ENCODE data around the gene LMNTD2.

Gene LMNTD2

GRCh38 chr11:555780-556661, 4.5 kb downstream of the LMNTD2 start:
- H3K14ac ChIP-seq (ENCODE audit: low read length): no peak overlapping the region
- no CpG with 5 or more reads among the region's 104 CpGs for WGBS (ENCODE audit: extremely low coverage, insufficient coverage, insufficient read length)

GRCh38 chr11:555227-555779, 5.2 kb downstream of the LMNTD2 start:
- no peak overlapping the region for H2BK5ac ChIP-seq (ENCODE audit: low read depth, low read length, poor library complexity)
- no peak overlapping the region for H3K23ac ChIP-seq (ENCODE audit: low read length)
- no peak overlapping the region for H3K9ac ChIP-seq (ENCODE audit: low read length)
- H3K18ac ChIP-seq (ENCODE audit: low read length): peak overlapping the region; percentile 24
- H3K79me2 ChIP-seq (ENCODE audit: control insufficient read depth, insufficient read depth, low read length, poor library complexity): peaks cover 3% of the 10 kb centered on the region
- H3K36me3 ChIP-seq (ENCODE audit: control insufficient read depth in 1 of 2, insufficient read depth in 2 of 2, low read length in 2 of 2): no peaks in the 10 kb centered on the region
- H4K91ac ChIP-seq (ENCODE audit: low read depth, low read length): peak overlapping the region; percentile 37
- peaks cover 9% of the 10 kb centered on the region for H3K79me1 ChIP-seq (ENCODE audit: low read length)
- H2AFZ ChIP-seq (ENCODE audit: insufficient read depth, low read length, poor library complexity): peak overlapping the region; percentile 33
- no peak for DNase-seq
- H3K9me3 ChIP-seq (ENCODE audit: insufficient read depth, low read depth, low read length): peaks cover 2% of the 10 kb centered on the region
- no peak overlapping the region for H2AK5ac ChIP-seq (ENCODE audit: low read length)
- no peak overlapping the region for H4K8ac ChIP-seq (ENCODE audit: low read depth, low read length)
- peaks cover 17% of the 10 kb centered on the region for H3K27me3 ChIP-seq (ENCODE audit: insufficient read depth, low read length)
- no peak overlapping the region for H2BK12ac ChIP-seq (ENCODE audit: low read length)
- H3K4me1 ChIP-seq (ENCODE audit: control insufficient read depth in 1 of 2, insufficient read depth in 2 of 2, low read length in 2 of 2): peaks cover 20 to 24% of the 10 kb centered on the region in 2 experiments
- H3K4me2 ChIP-seq (ENCODE audit: low read length): peak overlapping the region; percentile 67
- H3K27ac ChIP-seq (ENCODE audit: low read depth, low read length): no peak overlapping the region
- H2BK120ac ChIP-seq (ENCODE audit: insufficient read depth, low read length, poor library complexity): no peak overlapping the region
- no CpG with 5 or more reads among the region's 57 CpGs for WGBS (ENCODE audit: extremely low coverage, insufficient coverage, insufficient read length)
- no peak overlapping the region for H3K4ac ChIP-seq (ENCODE audit: low read depth, low read length)
- H3K14ac ChIP-seq (ENCODE audit: low read length): peak overlapping the region; percentile 60
- H3K4me3 ChIP-seq (ENCODE audit: low read depth, low read length): peak overlapping the region; percentile 53
- no peak overlapping the region for H4K12ac ChIP-seq (ENCODE audit: low read depth, low read length)

More at GRCh38 chr11:555780-556661, 4.5 kb downstream of the LMNTD2 start:
- no peak overlapping the region for H3K23ac ChIP-seq (ENCODE audit: low read length)
- no peak overlapping the region for H3K4ac ChIP-seq (ENCODE audit: low read depth, low read length)
- peaks cover 13% of the 10 kb centered on the region for H3K79me1 ChIP-seq (ENCODE audit: low read length)
- H2BK12ac ChIP-seq (ENCODE audit: low read length): no peak overlapping the region
- H2BK5ac ChIP-seq (ENCODE audit: low read depth, low read length, poor library complexity): no peak overlapping the region
- no peak overlapping the region for H3K9ac ChIP-seq (ENCODE audit: low read length)
- no peak overlapping the region for H3K27ac ChIP-seq (ENCODE audit: low read depth, low read length)
- no peak overlapping the region for H3K4me3 ChIP-seq (ENCODE audit: low read depth, low read length)
- H3K18ac ChIP-seq (ENCODE audit: low read length): no peak overlapping the region
- DNase-seq: peak in 1 of 2 donors; percentile 48
- peaks cover 17% of the 10 kb centered on the region for H3K27me3 ChIP-seq (ENCODE audit: insufficient read depth, low read length)
- H3K9me3 ChIP-seq (ENCODE audit: insufficient read depth, low read depth, low read length): peaks cover 2% of the 10 kb centered on the region
- H3K4me2 ChIP-seq (ENCODE audit: low read length): peak overlapping the region; percentile 67
- H2BK120ac ChIP-seq (ENCODE audit: insufficient read depth, low read length, poor library complexity): no peak overlapping the region
- peak overlapping the region; percentile 37 for H4K91ac ChIP-seq (ENCODE audit: low read depth, low read length)
- no peaks in the 10 kb centered on the region for H3K36me3 ChIP-seq (ENCODE audit: control insufficient read depth in 1 of 2, insufficient read depth in 2 of 2, low read length in 2 of 2)
- no peak overlapping the region for H4K12ac ChIP-seq (ENCODE audit: low read depth, low read length)
- H3K79me2 ChIP-seq (ENCODE audit: control insufficient read depth, insufficient read depth, low read length, poor library complexity): peaks cover 6% of the 10 kb centered on the region
- H4K8ac ChIP-seq (ENCODE audit: low read depth, low read length): no peak overlapping the region
- no peak overlapping the region for H2AK5ac ChIP-seq (ENCODE audit: low read length)
- H3K4me1 ChIP-seq (ENCODE audit: control insufficient read depth in 1 of 2, insufficient read depth in 2 of 2, low read length in 2 of 2): peaks cover 20 to 25% of the 10 kb centered on the region in 2 experiments
- H2AFZ ChIP-seq (ENCODE audit: insufficient read depth, low read length, poor library complexity): no peak overlapping the region

DNA sequence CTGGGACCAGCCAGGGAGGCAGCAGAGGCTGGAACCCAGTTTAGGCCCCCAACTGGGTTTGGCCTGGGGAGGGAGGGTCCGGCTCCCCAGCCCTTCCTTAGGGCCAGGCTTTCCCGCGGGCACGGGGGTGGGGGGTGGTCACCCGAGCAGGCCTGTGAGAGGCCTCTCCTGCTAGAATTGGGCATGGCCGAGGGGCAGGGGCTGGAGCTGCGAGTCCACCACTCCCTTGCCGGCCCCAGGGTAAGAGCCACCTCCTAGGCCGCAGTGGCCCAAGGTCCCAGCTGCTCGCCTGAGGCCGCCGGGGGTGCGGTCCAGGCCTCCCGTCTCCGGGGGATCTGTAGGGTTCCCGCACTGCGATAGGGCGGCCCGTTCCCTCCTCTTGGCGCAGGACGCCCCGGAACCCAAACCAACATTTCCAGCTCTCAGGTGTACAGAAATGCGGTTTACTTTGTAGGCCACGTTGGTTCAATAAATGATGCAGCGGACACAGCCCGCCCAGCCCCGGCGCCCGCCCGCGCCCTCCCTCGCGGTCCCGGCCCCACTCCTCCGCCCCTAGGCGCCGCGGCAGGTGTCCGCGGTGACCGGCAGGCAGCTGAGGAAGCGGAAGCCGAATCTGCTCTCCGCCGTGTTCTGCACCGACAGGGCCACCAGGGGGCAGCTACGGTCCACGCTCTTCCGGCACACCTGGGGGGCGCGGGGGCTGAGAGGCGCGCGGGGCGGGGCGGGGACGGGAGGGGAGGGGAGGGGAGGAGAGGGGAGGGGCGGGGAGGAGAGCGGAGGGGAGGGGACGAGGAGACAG, 5.9 kb downstream of the LMNTD2 start:
- Histone ChIP-seq H3K4ac (ENCODE audit: low read depth, low read length) (no peak overlapping the region), H3K23ac (ENCODE audit: low read length) (no peak overlapping the region), H3K27ac (ENCODE audit: low read depth, low read length) (no peak overlapping the region), H3K79me1 (ENCODE audit: low read length) (peaks cover 3% of the 10 kb centered on the region), H3K4me1 (ENCODE audit: control insufficient read depth in 1 of 2, insufficient read depth in 2 of 2, low read length in 2 of 2) (peaks cover 15 to 18% of the 10 kb centered on the region in 2 experiments), H4K91ac (ENCODE audit: low read depth, low read length) (no peak overlapping the region), H3K27me3 (ENCODE audit: insufficient read depth, low read length) (peaks cover 17% of the 10 kb centered on the region), H2BK5ac (ENCODE audit: low read depth, low read length, poor library complexity) (no peak overlapping the region), H3K36me3 (ENCODE audit: control insufficient read depth in 1 of 2, insufficient read depth in 2 of 2, low read length in 2 of 2) (no peaks in the 10 kb centered on the region), H4K8ac (ENCODE audit: low read depth, low read length) (no peak overlapping the region), H3K4me3 (ENCODE audit: low read depth, low read length) (no peak overlapping the region), H3K79me2 (ENCODE audit: control insufficient read depth, insufficient read depth, low read length, poor library complexity) (no peaks in the 10 kb centered on the region), H2AFZ (ENCODE audit: insufficient read depth, low read length, poor library complexity) (no peak overlapping the region), H3K14ac (ENCODE audit: low read length) (no peak overlapping the region), H2AK5ac (ENCODE audit: low read length) (no peak overlapping the region), H3K18ac (ENCODE audit: low read length) (no peak overlapping the region), H3K9me3 (ENCODE audit: insufficient read depth, low read depth, low read length) (peaks cover 2% of the 10 kb centered on the region), H2BK120ac (ENCODE audit: insufficient read depth, low read length, poor library complexity) (no peak overlapping the region), H3K9ac (ENCODE audit: low read length) (no peak overlapping the region), H3K4me2 (ENCODE audit: low read length) (peak overlapping the region; percentile 46), H2BK12ac (ENCODE audit: low read length) (no peak overlapping the region), H4K12ac (ENCODE audit: low read depth, low read length) (no peak overlapping the region)
- DNase-seq: peak; percentile 57 to 83
- no CpG with 5 or more reads among the region's 60 CpGs for WGBS (ENCODE audit: extremely low coverage, insufficient coverage, insufficient read length)

- Histone ChIP-seq H2AFZ (ENCODE audit: insufficient read depth, low read length, poor library complexity) (no peak overlapping the region), H4K12ac (ENCODE audit: low read depth, low read length) (no peak overlapping the region), H4K91ac (ENCODE audit: low read depth, low read length) (peak overlapping the region; percentile 10), H3K9me3 (ENCODE audit: insufficient read depth, low read depth, low read length) (peaks cover 2% of the 10 kb centered on the region), H3K4me1 (ENCODE audit: control insufficient read depth in 1 of 2, insufficient read depth in 2 of 2, low read length in 2 of 2) (peaks cover 11 to 15% of the 10 kb centered on the region in 2 experiments), H4K8ac (ENCODE audit: low read depth, low read length) (no peak overlapping the region), H3K36me3 (ENCODE audit: control insufficient read depth in 1 of 2, insufficient read depth in 2 of 2, low read length in 2 of 2) (no peaks in the 10 kb centered on the region), H2AK5ac (ENCODE audit: low read length) (no peak overlapping the region), H3K27me3 (ENCODE audit: insufficient read depth, low read length) (peaks cover 17% of the 10 kb centered on the region), H3K79me2 (ENCODE audit: control insufficient read depth, insufficient read depth, low read length, poor library complexity) (no peaks in the 10 kb centered on the region), H3K79me1 (ENCODE audit: low read length) (peaks cover 3% of the 10 kb centered on the region), H3K27ac (ENCODE audit: low read depth, low read length) (no peak overlapping the region), H3K4ac (ENCODE audit: low read depth, low read length) (no peak overlapping the region), H3K14ac (ENCODE audit: low read length) (no peak overlapping the region), H3K18ac (ENCODE audit: low read length) (no peak overlapping the region), H3K4me2 (ENCODE audit: low read length) (no peak overlapping the region), H2BK120ac (ENCODE audit: insufficient read depth, low read length, poor library complexity) (no peak overlapping the region), H3K23ac (ENCODE audit: low read length) (no peak overlapping the region), H3K4me3 (ENCODE audit: low read depth, low read length) (no peak overlapping the region), H2BK12ac (ENCODE audit: low read length) (no peak overlapping the region), H2BK5ac (ENCODE audit: low read depth, low read length, poor library complexity) (no peak overlapping the region), H3K9ac (ENCODE audit: low read length) (no peak overlapping the region)
- no peak for DNase-seq
- WGBS (ENCODE audit: extremely low coverage, insufficient coverage, insufficient read length): no CpG with 5 or more reads among the region's 11 CpGs
Measured at GRCh38 chr11:553988-554340, 6.6 kb downstream of the LMNTD2 start.
